Uterus (tissue), 4 donors: ENCODE measurements around the gene FUBP1. TPM values are rescaled to one million over a fixed set of nuclear protein-coding genes. Genes with fewer than 3 reads are reported as not detected.
"Not testable (repeated sequence)": the region's sequence is repeated elsewhere in the genome, so short reads cannot be mapped to it uniquely, and the experiment has no call there.

Experiments
- DNase-seq, 2 donors: peaks; one replicate each; pipeline ENCODE4 v3.0.0-alpha.2; 2019 to 2020
- H3K27ac ChIP-seq, 2 donors: fragments of 200-600 bp; sonication (generic); 1 replicate in 1 of 2; 2 replicates in 1 of 2; pipeline ENCODE4 v1.5.1; 2016 to 2018
- H3K27me3 ChIP-seq, 2 donors: fragments of 200-600 bp; sonication (generic); one replicate each; pipeline ENCODE4 v1.5.1; 2018 to 2019; ENCODE audit warnings: control low read depth in 1 of 2
- H3K36me3 ChIP-seq, 2 donors: fragments of 200-600 bp; sonication (generic); one replicate each; pipeline ENCODE4 v1.5.1; 2019; ENCODE audit warnings: control low read depth in 1 of 2
- H3K4me1 ChIP-seq, 2 donors: fragments of 200-600 bp; sonication (generic); one replicate each; pipeline ENCODE4 v1.5.1; 2018 to 2019; ENCODE audit warnings: control low read depth in 1 of 2
- H3K4me3 ChIP-seq, 2 donors: fragments of 200-600 bp; sonication (generic); 1 replicate in 1 of 2; 2 replicates in 1 of 2; pipeline ENCODE4 v1.5.1; 2018 to 2019; ENCODE audit warnings: mild to moderate bottlenecking in 1 of 2
- H3K9me3 ChIP-seq, 2 donors: fragments of 200-600 bp; sonication (generic); one replicate each; pipeline ENCODE4 v1.5.1; 2019; ENCODE audit warnings: control low read depth in 1 of 2
- POLR2A ChIP-seq, 2 donors: fragments of 450-650 bp; IDR thresholded peaks; one replicate each; pipeline ENCODE4 v1.6.1; 2016; ENCODE audit warnings: antibody characterized with exemption in 2 of 2, mild to moderate bottlenecking in 1 of 2, moderate library complexity in 1 of 2
- intact Hi-C: fragments of 100-400 bp; cut with DNase I; formaldehyde crosslinking; loops from one replicate; pipeline ENCODE4 v1.15.1; 2023; ENCODE audit warnings: low total_unique reads
- total RNA-seq, 4 donors: library from RNA; depleted of rRNA in 3 of 4; stranded (reverse); fragments of >200 nt in 3 of 4; gene quantifications; one replicate each; pipeline versions ENCODE4 v1.1.0 to v1.2.4, GENCODE V29; 2014 to 2023
- TF ChIP-seq, protein P1 (sequence below), 4 experiments: fragments of 200-600 bp in 2 of 4; fragments of 450-650 bp in 2 of 4; sonication (generic) in 2 of 4; IDR thresholded peaks; one replicate each; pipeline ENCODE4 v1.5.1; 2016 to 2019; ENCODE audit warnings: antibody characterized with exemption in 4 of 4, mild to moderate bottlenecking in 2 of 4, moderate library complexity in 1 of 4
- donor health status: DM: yes; HTN: yes; CAD: no.

FUBP1 gene, protein sequence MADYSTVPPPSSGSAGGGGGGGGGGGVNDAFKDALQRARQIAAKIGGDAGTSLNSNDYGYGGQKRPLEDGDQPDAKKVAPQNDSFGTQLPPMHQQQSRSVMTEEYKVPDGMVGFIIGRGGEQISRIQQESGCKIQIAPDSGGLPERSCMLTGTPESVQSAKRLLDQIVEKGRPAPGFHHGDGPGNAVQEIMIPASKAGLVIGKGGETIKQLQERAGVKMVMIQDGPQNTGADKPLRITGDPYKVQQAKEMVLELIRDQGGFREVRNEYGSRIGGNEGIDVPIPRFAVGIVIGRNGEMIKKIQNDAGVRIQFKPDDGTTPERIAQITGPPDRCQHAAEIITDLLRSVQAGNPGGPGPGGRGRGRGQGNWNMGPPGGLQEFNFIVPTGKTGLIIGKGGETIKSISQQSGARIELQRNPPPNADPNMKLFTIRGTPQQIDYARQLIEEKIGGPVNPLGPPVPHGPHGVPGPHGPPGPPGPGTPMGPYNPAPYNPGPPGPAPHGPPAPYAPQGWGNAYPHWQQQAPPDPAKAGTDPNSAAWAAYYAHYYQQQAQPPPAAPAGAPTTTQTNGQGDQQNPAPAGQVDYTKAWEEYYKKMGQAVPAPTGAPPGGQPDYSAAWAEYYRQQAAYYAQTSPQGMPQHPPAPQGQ
- total RNA-seq: 100 to 1,000 TPM in 2 of 4 donors, 10 to 100 TPM in 2; 40.6 to 300 (median 116) TPM

DNA sequence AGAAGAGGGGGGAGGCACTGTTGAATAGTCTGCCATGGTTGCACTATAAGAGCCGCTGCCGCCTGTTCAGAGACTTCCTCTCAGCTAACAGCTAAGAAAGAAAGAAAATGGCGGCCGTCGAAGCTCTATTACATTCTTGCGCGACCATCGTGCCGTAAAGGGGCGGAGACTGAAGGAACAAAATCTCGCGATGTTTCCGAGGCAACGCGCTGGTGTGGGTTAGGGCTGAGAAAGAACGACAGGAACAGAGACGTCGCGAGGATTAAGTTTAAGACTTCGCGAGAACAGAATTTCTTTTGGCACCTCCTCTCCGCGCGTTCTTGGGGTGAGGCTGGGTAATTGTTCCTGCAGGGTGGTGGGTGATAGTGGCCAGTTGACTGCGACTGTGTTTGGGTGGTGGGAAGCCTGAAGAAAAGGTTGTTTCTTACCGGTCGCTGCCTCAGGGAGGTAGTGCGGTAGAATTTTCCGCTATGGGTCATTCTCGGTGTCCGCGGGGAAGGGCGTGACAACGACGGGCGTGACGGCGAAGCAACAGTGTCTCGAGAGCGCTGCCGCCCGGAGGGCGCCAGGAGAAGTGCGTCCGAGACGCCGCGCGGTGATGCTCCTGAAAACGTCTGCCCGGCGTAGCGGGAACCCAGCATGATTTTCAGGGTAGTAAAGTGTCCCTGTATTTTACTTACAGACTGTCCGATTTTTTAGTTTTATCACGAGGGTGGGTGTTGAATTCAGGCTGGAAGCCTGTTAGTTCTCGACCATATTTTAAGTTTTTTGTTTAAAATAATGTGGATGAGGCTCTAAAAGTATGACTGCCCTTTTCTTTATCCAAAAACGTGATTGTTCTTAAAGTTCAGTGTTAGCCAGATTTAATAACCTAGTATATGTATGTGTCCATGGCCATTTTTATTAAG lies at the start of gene FUBP1:
Gene FUBP1, minus strand, starts transcription at position 104 of the 908 bp plus-strand sequence. Its CDS starts 68 bp downstream, at position 36.
- intact Hi-C loops: loop anchor here (10.0 kb wide), 1 partner anchor 136 kb away; no protein-coding TSS in a partner anchor
- TF ChIP-seq, protein P1, sequence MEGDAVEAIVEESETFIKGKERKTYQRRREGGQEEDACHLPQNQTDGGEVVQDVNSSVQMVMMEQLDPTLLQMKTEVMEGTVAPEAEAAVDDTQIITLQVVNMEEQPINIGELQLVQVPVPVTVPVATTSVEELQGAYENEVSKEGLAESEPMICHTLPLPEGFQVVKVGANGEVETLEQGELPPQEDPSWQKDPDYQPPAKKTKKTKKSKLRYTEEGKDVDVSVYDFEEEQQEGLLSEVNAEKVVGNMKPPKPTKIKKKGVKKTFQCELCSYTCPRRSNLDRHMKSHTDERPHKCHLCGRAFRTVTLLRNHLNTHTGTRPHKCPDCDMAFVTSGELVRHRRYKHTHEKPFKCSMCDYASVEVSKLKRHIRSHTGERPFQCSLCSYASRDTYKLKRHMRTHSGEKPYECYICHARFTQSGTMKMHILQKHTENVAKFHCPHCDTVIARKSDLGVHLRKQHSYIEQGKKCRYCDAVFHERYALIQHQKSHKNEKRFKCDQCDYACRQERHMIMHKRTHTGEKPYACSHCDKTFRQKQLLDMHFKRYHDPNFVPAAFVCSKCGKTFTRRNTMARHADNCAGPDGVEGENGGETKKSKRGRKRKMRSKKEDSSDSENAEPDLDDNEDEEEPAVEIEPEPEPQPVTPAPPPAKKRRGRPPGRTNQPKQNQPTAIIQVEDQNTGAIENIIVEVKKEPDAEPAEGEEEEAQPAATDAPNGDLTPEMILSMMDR (IDR thresholded peaks at IDR 0.05): peak; percentile 63 to 84 (median 71)
- TF ChIP-seq POLR2A (IDR thresholded peaks at IDR 0.05): peak; percentile 74 to 76
- Histone ChIP-seq H3K27me3 (no peaks in the 10 kb centered on the region), H3K4me3 (peak within 1 kb of the TSS; percentile 71 to 78), H3K4me1 (peaks cover 0 to 5% of the 10 kb centered on the region in 2 donors), H3K27ac (peak within 1 kb of the TSS; percentile 97 to 100), H3K9me3 (no peaks in the 10 kb centered on the region), H3K36me3 (no peaks in the 10 kb centered on the region)
- peak; percentile 96 to 98 for DNase-seq

DNA sequence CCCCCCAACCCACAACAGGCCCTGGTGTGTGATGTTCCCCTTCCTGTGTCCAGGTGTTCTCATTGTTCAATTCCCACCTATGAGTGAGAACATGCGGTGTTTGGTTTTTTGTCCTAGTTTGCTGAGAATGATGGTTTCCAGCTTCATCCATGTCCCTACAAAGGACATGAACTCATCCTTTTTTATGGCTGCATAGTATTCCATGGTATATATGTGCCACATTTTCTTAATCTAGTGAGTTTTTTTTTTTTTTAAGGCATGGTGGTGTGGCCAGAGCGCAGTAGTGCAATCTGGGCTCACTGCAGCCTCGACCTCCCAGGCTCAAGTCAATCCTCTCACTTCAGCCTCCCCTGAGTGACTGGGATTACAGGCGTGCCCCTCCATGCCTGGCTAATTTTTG lies 42.3 kb upstream of the FUBP1 start:
- DNase-seq, intact Hi-C loops, H3K4me3 ChIP-seq, H3K4me1 ChIP-seq, H3K27ac ChIP-seq, H3K9me3 ChIP-seq, H3K36me3 ChIP-seq, H3K27me3 ChIP-seq: not testable (repeated sequence)

DNA sequence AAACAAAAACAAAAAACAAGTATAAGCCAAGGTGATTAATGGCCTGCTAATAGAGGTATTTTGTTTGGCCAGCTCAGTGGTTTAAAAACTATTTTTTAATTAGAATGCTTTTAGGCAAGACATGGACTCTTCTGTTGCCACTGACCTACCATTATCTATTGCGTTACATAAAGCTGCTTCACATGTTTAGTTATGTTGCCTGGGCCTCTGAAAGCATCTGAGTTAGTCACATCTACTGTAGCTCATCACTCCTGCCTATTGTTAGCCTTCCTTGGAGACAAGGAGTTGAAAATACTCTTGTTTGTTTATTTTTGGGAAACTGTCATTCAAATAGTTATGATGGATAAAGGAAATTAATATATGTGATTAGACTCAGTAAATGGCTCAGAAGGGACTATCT lies 40.2 kb upstream of the FUBP1 start:
- Histone ChIP-seq H3K27me3 (no peaks in the 10 kb centered on the region), H3K36me3 (no peaks in the 10 kb centered on the region), H3K9me3 (no peaks in the 10 kb centered on the region), H3K4me1 (no peaks in the 10 kb centered on the region), H3K4me3 (no peak overlapping the region), H3K27ac (no peak overlapping the region)
- no peak for DNase-seq
- TF ChIP-seq, protein P1 (IDR thresholded peaks at IDR 0.05): no peak
- TF ChIP-seq POLR2A (IDR thresholded peaks at IDR 0.05): no peak
- intact Hi-C loops: no loop called here

DNA sequence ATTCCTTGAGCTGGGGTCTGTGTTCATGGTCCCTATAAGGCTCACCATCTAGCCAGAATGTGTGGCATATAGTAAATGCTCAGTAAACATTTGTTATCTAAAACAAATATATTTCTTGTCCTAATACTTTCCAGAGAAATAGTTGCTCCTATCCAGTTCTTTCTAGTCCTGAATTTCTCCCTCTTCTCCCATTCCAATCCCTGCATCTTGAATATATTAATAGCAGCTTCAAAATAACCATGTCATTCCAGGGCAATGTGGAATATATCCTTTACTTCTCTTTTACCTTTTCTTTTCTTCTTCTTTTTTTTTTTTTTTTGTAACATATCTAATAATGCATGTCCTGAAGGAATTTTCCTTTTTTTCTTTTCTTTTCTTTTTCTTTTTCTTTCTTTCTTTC lies 36.3 kb upstream of the FUBP1 start:
- intact Hi-C loops: no loop called here
- H3K36me3 ChIP-seq: no peaks in the 10 kb centered on the region
- no peak overlapping the region for H3K27ac ChIP-seq
- H3K27me3 ChIP-seq: no peaks in the 10 kb centered on the region
- H3K4me3 ChIP-seq: no peak overlapping the region
- H3K9me3 ChIP-seq: no peaks in the 10 kb centered on the region
- no peak for TF ChIP-seq POLR2A (IDR thresholded peaks at IDR 0.05)
- TF ChIP-seq, protein P1 (IDR thresholded peaks at IDR 0.05): no peak
- peaks cover 0 to 2% of the 10 kb centered on the region in 2 donors for H3K4me1 ChIP-seq
- DNase-seq: no peak

DNA sequence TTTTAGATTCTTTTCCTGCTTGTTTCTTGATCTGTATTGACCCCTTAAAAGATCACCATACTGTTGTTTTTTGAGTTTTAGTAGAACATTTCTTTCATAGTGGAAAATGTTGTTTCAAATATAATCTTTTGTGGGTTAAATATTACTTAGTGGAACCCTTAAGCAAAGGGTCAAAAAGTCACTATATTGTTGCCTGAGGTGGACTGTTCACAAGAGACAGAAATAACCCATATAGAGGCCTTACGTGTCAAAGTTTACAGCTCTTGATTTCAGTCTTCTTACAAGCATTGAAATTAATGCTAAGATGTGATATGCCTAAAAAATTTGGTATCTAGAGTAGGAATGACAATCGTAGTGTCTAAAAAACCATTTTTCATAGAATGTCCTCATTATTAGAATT lies 32.2 kb upstream of the FUBP1 start:
- H3K27ac ChIP-seq: no peak overlapping the region
- H3K4me3 ChIP-seq: no peak overlapping the region
- no peaks in the 10 kb centered on the region for H3K9me3 ChIP-seq
- intact Hi-C loops: no loop called here
- peaks cover 5 to 7% of the 10 kb centered on the region in 2 donors for H3K4me1 ChIP-seq
- H3K36me3 ChIP-seq: no peaks in the 10 kb centered on the region
- DNase-seq: no peak
- H3K27me3 ChIP-seq: no peaks in the 10 kb centered on the region
- TF ChIP-seq, protein P1 (IDR thresholded peaks at IDR 0.05): no peak
- TF ChIP-seq POLR2A (IDR thresholded peaks at IDR 0.05): no peak
